Measurements from ENCODE around the gene PLAC1.

DNA sequence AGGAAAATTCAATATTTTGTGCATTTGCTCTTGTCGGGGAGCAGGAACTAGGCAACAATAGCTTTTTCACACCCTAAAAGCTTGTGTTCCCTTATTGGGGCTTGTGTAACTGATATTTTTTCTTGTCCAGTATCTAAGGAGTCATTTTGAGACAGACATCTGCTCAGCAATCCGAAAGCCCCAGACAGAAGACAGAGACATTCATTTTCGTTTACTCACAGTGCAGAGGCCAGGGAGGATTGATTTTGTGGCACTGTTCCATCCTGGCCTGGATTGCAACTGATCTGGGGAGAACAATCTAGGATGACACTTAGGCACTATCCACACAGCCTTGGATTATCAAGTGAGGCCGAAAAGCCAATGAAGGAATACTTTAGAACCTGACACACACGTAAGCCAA, 27.4 kb upstream of the PLAC1 start:
- TF ChIP-seq, protein P1, sequence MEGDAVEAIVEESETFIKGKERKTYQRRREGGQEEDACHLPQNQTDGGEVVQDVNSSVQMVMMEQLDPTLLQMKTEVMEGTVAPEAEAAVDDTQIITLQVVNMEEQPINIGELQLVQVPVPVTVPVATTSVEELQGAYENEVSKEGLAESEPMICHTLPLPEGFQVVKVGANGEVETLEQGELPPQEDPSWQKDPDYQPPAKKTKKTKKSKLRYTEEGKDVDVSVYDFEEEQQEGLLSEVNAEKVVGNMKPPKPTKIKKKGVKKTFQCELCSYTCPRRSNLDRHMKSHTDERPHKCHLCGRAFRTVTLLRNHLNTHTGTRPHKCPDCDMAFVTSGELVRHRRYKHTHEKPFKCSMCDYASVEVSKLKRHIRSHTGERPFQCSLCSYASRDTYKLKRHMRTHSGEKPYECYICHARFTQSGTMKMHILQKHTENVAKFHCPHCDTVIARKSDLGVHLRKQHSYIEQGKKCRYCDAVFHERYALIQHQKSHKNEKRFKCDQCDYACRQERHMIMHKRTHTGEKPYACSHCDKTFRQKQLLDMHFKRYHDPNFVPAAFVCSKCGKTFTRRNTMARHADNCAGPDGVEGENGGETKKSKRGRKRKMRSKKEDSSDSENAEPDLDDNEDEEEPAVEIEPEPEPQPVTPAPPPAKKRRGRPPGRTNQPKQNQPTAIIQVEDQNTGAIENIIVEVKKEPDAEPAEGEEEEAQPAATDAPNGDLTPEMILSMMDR (conservative IDR thresholded peaks at IDR 0.05; ENCODE audit: low read depth in 2 of 2), result no peak
- TF ChIP-seq, protein P2, sequence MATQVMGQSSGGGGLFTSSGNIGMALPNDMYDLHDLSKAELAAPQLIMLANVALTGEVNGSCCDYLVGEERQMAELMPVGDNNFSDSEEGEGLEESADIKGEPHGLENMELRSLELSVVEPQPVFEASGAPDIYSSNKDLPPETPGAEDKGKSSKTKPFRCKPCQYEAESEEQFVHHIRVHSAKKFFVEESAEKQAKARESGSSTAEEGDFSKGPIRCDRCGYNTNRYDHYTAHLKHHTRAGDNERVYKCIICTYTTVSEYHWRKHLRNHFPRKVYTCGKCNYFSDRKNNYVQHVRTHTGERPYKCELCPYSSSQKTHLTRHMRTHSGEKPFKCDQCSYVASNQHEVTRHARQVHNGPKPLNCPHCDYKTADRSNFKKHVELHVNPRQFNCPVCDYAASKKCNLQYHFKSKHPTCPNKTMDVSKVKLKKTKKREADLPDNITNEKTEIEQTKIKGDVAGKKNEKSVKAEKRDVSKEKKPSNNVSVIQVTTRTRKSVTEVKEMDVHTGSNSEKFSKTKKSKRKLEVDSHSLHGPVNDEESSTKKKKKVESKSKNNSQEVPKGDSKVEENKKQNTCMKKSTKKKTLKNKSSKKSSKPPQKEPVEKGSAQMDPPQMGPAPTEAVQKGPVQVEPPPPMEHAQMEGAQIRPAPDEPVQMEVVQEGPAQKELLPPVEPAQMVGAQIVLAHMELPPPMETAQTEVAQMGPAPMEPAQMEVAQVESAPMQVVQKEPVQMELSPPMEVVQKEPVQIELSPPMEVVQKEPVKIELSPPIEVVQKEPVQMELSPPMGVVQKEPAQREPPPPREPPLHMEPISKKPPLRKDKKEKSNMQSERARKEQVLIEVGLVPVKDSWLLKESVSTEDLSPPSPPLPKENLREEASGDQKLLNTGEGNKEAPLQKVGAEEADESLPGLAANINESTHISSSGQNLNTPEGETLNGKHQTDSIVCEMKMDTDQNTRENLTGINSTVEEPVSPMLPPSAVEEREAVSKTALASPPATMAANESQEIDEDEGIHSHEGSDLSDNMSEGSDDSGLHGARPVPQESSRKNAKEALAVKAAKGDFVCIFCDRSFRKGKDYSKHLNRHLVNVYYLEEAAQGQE (IDR thresholded peaks at IDR 0.05; ENCODE audit: unreplicated experiment), result no peak
- TF ChIP-seq EZH2 (IDR thresholded peaks at IDR 0.05; ENCODE audit: low read depth, unreplicated experiment) (no peak), STAT1 (IDR thresholded peaks at IDR 0.05; ENCODE audit: unreplicated experiment) (no peak), POLR2AphosphoS5 (IDR thresholded peaks at IDR 0.05; ENCODE audit: low read depth) (no peak), CREB1 (CRISPR knock-in tag; IDR thresholded peaks at IDR 0.05; ENCODE audit: low read depth) (no peak), EZH2phosphoT487 (IDR thresholded peaks at IDR 0.05; ENCODE audit: unreplicated experiment) (no peak), ZNF114 (CRISPR knock-in tag; IDR thresholded peaks at IDR 0.05) (no peak), JUNB (IDR thresholded peaks at IDR 0.05; ENCODE audit: unreplicated experiment) (no peak), ZNF331 (CRISPR knock-in tag; IDR thresholded peaks at IDR 0.05; ENCODE audit: low read depth) (no peak), NANOG (IDR thresholded peaks at IDR 0.05; ENCODE audit: borderline replicate concordance) (no peak)
- TF ChIP-seq, protein P3, sequence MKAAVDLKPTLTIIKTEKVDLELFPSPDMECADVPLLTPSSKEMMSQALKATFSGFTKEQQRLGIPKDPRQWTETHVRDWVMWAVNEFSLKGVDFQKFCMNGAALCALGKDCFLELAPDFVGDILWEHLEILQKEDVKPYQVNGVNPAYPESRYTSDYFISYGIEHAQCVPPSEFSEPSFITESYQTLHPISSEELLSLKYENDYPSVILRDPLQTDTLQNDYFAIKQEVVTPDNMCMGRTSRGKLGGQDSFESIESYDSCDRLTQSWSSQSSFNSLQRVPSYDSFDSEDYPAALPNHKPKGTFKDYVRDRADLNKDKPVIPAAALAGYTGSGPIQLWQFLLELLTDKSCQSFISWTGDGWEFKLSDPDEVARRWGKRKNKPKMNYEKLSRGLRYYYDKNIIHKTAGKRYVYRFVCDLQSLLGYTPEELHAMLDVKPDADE (IDR thresholded peaks at IDR 0.05), result no peak
- TF ChIP-seq, protein P4, sequence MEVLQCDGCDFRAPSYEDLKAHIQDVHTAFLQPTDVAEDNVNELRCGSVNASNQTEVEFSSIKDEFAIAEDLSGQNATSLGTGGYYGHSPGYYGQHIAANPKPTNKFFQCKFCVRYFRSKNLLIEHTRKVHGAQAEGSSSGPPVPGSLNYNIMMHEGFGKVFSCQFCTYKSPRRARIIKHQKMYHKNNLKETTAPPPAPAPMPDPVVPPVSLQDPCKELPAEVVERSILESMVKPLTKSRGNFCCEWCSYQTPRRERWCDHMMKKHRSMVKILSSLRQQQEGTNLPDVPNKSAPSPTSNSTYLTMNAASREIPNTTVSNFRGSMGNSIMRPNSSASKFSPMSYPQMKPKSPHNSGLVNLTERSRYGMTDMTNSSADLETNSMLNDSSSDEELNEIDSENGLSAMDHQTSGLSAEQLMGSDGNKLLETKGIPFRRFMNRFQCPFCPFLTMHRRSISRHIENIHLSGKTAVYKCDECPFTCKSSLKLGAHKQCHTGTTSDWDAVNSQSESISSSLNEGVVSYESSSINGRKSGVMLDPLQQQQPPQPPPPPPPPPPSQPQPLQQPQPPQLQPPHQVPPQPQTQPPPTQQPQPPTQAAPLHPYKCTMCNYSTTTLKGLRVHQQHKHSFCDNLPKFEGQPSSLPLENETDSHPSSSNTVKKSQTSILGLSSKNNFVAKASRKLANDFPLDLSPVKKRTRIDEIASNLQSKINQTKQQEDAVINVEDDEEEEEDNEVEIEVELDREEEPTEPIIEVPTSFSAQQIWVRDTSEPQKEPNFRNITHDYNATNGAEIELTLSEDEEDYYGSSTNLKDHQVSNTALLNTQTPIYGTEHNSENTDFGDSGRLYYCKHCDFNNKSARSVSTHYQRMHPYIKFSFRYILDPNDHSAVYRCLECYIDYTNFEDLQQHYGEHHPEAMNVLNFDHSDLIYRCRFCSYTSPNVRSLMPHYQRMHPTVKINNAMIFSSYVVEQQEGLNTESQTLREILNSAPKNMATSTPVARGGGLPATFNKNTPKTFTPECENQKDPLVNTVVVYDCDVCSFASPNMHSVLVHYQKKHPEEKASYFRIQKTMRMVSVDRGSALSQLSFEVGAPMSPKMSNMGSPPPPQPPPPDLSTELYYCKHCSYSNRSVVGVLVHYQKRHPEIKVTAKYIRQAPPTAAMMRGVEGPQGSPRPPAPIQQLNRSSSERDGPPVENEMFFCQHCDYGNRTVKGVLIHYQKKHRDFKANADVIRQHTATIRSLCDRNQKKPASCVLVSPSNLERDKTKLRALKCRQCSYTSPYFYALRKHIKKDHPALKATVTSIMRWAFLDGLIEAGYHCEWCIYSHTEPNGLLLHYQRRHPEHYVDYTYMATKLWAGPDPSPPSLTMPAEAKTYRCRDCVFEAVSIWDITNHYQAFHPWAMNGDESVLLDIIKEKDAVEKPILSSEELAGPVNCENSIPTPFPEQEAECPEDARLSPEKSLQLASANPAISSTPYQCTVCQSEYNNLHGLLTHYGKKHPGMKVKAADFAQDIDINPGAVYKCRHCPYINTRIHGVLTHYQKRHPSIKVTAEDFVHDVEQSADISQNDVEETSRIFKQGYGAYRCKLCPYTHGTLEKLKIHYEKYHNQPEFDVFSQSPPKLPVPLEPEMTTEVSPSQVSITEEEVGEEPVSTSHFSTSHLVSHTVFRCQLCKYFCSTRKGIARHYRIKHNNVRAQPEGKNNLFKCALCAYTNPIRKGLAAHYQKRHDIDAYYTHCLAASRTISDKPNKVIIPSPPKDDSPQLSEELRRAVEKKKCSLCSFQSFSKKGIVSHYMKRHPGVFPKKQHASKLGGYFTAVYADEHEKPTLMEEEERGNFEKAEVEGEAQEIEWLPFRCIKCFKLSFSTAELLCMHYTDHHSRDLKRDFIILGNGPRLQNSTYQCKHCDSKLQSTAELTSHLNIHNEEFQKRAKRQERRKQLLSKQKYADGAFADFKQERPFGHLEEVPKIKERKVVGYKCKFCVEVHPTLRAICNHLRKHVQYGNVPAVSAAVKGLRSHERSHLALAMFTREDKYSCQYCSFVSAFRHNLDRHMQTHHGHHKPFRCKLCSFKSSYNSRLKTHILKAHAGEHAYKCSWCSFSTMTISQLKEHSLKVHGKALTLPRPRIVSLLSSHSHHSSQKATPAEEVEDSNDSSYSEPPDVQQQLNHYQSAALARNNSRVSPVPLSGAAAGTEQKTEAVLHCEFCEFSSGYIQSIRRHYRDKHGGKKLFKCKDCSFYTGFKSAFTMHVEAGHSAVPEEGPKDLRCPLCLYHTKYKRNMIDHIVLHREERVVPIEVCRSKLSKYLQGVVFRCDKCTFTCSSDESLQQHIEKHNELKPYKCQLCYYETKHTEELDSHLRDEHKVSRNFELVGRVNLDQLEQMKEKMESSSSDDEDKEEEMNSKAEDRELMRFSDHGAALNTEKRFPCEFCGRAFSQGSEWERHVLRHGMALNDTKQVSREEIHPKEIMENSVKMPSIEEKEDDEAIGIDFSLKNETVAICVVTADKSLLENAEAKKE (CRISPR knock-in tag; IDR thresholded peaks at IDR 0.05), result no peak
